ENCODE measurements around the gene SPAAR. TPM values are rescaled to one million over a fixed set of nuclear protein-coding genes. Genes with fewer than 3 reads are reported as not detected.

The SPAAR gene
- total RNA-seq, 2 donors from 2014 or later = 0.29 TPM; not detected in 1

GRCh38 chr9:35958104-35958837 is 49.0 kb downstream of the SPAAR start, which contains the start of gene OR2S2:
OR2S2 (minus strand) TSS chr9:35958154; CDS start chr9:35958098, 56 bp downstream.
- H3K4me1 ChIP-seq (ENCODE audit: control insufficient read depth, insufficient read depth, low read length) = no peaks in the 10 kb centered on the region

GRCh38 chr9:35960039-35960655 is 50.9 kb downstream of the SPAAR start:
- Histone ChIP-seq H3K36me3 (ENCODE audit: control insufficient read depth, insufficient read depth, low read length) (no peaks in the 10 kb centered on the region), H3K9ac (ENCODE audit: extremely low read depth, low read length, poor library complexity, severe bottlenecking) (no peak overlapping the region), H3K9me3 (ENCODE audit: control insufficient read depth, low read length) (no peaks in the 10 kb centered on the region), H3K27ac (ENCODE audit: low read depth, low read length) (no peak overlapping the region), H3K27me3 (ENCODE audit: control insufficient read depth, insufficient read depth, low read length, poor library complexity, severe bottlenecking) (peaks cover 23% of the 10 kb centered on the region), H3K4me1 (ENCODE audit: control insufficient read depth, insufficient read depth, low read length) (no peaks in the 10 kb centered on the region), H3K4me3 (ENCODE audit: low read length) (no peak overlapping the region)
- no peaks in the 10 kb centered on the region for H3K9me3 Mint-ChIP-seq
- 88 to 94% methylated on average over 2 to 3 of the region's 3 CpGs for whole genome bisulfite sequencing, 2 experiments (ENCODE audit: insufficient coverage in 1 of 2, insufficient read length in 1 of 2)
- H3K36me3 Mint-ChIP-seq (ENCODE audit: low read depth) = no peaks in the 10 kb centered on the region
- TF ChIP-seq CTCF (conservative IDR thresholded peaks at IDR 0.05) = no peak
- H3K27me3 Mint-ChIP-seq (ENCODE audit: insufficient read depth) = peaks cover 57% of the 10 kb centered on the region
- no peak overlapping the region for H3K4me3 Mint-ChIP-seq
- DNase-seq = no peak
- H3K4me1 Mint-ChIP-seq = no peaks in the 10 kb centered on the region
- no peak overlapping the region for H3K27ac Mint-ChIP-seq

More at GRCh38 chr9:35958104-35958837, 49.0 kb downstream of the SPAAR start, which contains the start of gene OR2S2:
- Mint-ChIP-seq H3K27me3 (ENCODE audit: insufficient read depth) (peaks cover 55% of the 10 kb centered on the region), H3K4me1 (no peaks in the 10 kb centered on the region), H3K9me3 (no peaks in the 10 kb centered on the region), H3K27ac (no peak within 1 kb of the TSS), H3K36me3 (ENCODE audit: low read depth) (no peaks in the 10 kb centered on the region), H3K4me3 (no peak within 1 kb of the TSS)
- H3K36me3 ChIP-seq (ENCODE audit: control insufficient read depth, insufficient read depth, low read length) = no peaks in the 10 kb centered on the region
- no peak within 1 kb of the TSS for H3K9ac ChIP-seq (ENCODE audit: extremely low read depth, low read length, poor library complexity, severe bottlenecking)
- 92 to 96% methylated on average over 3 to 5 of the region's 5 CpGs for WGBS, 2 experiments (ENCODE audit: insufficient coverage in 1 of 2, insufficient read length in 1 of 2)
- H3K4me3 ChIP-seq (ENCODE audit: low read length) = no peak within 1 kb of the TSS
- TF ChIP-seq CTCF (conservative IDR thresholded peaks at IDR 0.05) = no peak
- DNase-seq = no peak
- H3K27me3 ChIP-seq (ENCODE audit: control insufficient read depth, insufficient read depth, low read length, poor library complexity, severe bottlenecking) = peaks cover 34% of the 10 kb centered on the region
- H3K27ac ChIP-seq (ENCODE audit: low read depth, low read length) = no peak within 1 kb of the TSS
- H3K9me3 ChIP-seq (ENCODE audit: control insufficient read depth, low read length) = no peaks in the 10 kb centered on the region

Other genes with a start within 250 kb of the SPAAR start
- gene ARHGEF39, start 244.3 kb upstream of the SPAAR start, total RNA-seq = 10 to 100 TPM; 22.1 to 36.4 TPM
- 1 to 10 TPM; 1.8 to 3.6 TPM for gene CA9, start 235.6 kb upstream of the SPAAR start, total RNA-seq
- 100 to 1,000 TPM; 191 to 251 TPM for gene TPM2, start 219.6 kb upstream of the SPAAR start, total RNA-seq
- gene TLN1, start 177.3 kb upstream of the SPAAR start, total RNA-seq = 100 to 1,000 TPM; 117 to 123 TPM
- gene CREB3, start 176.8 kb upstream of the SPAAR start, total RNA-seq = 10 to 100 TPM; 28.1 to 33.6 TPM
- 100 to 1,000 TPM; 107 to 117 TPM for gene GBA2, start 160.3 kb upstream of the SPAAR start, total RNA-seq
- 10 to 100 TPM; 24.6 to 30.1 TPM for gene RGP1, start 160.2 kb upstream of the SPAAR start, total RNA-seq
- under 1 TPM in 1 of 2 donors, not detected in 1; 0.66 TPM for gene MSMP, start 155.2 kb upstream of the SPAAR start, total RNA-seq
- gene NPR2, start 117.9 kb upstream of the SPAAR start, total RNA-seq = 10 to 100 TPM; 22.9 to 26.0 TPM
- 1 to 10 TPM; 1.2 to 1.4 TPM for gene SPAG8, start 97.2 kb upstream of the SPAAR start, total RNA-seq
- 10 to 100 TPM; 34.3 to 48.6 TPM for gene HINT2, start 94.4 kb upstream of the SPAAR start, total RNA-seq
- under 1 TPM in 1 of 2 donors, not detected in 1; 0.22 TPM for gene FAM221B, start 80.8 kb upstream of the SPAAR start, total RNA-seq
- gene TMEM8B, start 80.3 kb upstream of the SPAAR start, total RNA-seq = 10 to 100 TPM; 12.8 to 18.3 TPM
- gene OR13J1, start 39.1 kb upstream of the SPAAR start, total RNA-seq = not detected
- not detected for gene HRCT1, start 3.3 kb upstream of the SPAAR start, total RNA-seq
- gene OR2S2, start 48.7 kb downstream of the SPAAR start, total RNA-seq = not detected
- 10 to 100 TPM; 11.5 to 16.1 TPM for gene RECK, start 127.4 kb downstream of the SPAAR start, total RNA-seq
- 10 to 100 TPM; 38.6 to 54.2 TPM for gene GLIPR2, start 227.2 kb downstream of the SPAAR start, total RNA-seq